Lower lobe of right lung (tissue), 2 donors: ENCODE measurements around the gene MAFG. TPM values are rescaled to one million over a fixed set of nuclear protein-coding genes. Genes with fewer than 3 reads are reported as not detected.
"Not testable (repeated sequence)": the region's sequence is repeated elsewhere in the genome, so short reads cannot be mapped to it uniquely, and the experiment has no call there.

Experiments used
- ATAC-seq, 2 donors: fragments of 200-7000 bp; cut with Tn5 transposase; one replicate each; pipeline ENCODE4 v1.9.1; 2020 to 2022; ENCODE audit warnings: mild to moderate bottlenecking in 2 of 2, moderate library complexity in 2 of 2
- DNase-seq: peaks from one replicate; pipeline ENCODE4 v3.0.0-alpha.2; 2020
- H3K27ac ChIP-seq: fragments of 200-600 bp; one replicate; pipeline ENCODE4 v1.8.0; 2022
- H3K27me3 ChIP-seq: fragments of 200-600 bp; one replicate; pipeline ENCODE4 v1.8.0; 2022; ENCODE audit warnings: low read depth
- H3K36me3 ChIP-seq: fragments of 200-600 bp; one replicate; pipeline ENCODE4 v1.8.0; 2022; ENCODE audit warnings: mild to moderate bottlenecking
- H3K4me1 ChIP-seq: fragments of 200-600 bp; one replicate; pipeline ENCODE4 v1.8.0; 2022
- H3K4me3 ChIP-seq: fragments of 200-600 bp; one replicate; pipeline ENCODE4 v1.8.0; 2022; ENCODE audit warnings: mild to moderate bottlenecking
- H3K9me3 ChIP-seq: fragments of 200-600 bp; one replicate; pipeline ENCODE4 v1.8.0; 2022
- CTCF ChIP-seq: fragments of 200-600 bp; IDR thresholded peaks from one replicate; pipeline ENCODE4 v1.8.0; 2022; ENCODE audit warnings: antibody characterized with exemption, mild to moderate bottlenecking
- intact Hi-C: fragments of 100-400 bp; cut with DNase I; formaldehyde crosslinking; loops from one replicate; pipeline ENCODE4 v1.11.0; 2022
- total RNA-seq: library from RNA; stranded (reverse); fragmentation: NEBNext Ultra II Directional; extraction: Animal tissue kit (Norgen Biotek cat#: 25700); gene quantifications from one replicate; pipeline ENCODE4 v1.2.1, GENCODE V29; 2021
- donor health status: DM: no; HTN: yes; CAD: no; lungs with severe emphysema.

Gene MAFG
- total RNA-seq, 1 donor from 2014 or later: 30.7 TPM

- DNase-seq (no peak), ATAC-seq (no peak)
- H3K27me3 ChIP-seq: no peaks in the 10 kb centered on the region
- peak overlapping the region; percentile 11 for H3K4me3 ChIP-seq
- H3K36me3 ChIP-seq: peaks cover 44% of the 10 kb centered on the region
- H3K4me1 ChIP-seq: peaks cover 75% of the 10 kb centered on the region
- no peaks in the 10 kb centered on the region for H3K9me3 ChIP-seq
- H3K27ac ChIP-seq: no peak overlapping the region
- no peak for TF ChIP-seq CTCF
- intact Hi-C loops: no loop called here
Measured at GRCh38 chr17:81920612-81921536, 6.7 kb downstream of the MAFG start.

GRCh38 chr17:81918832-81919545 is 8.5 kb downstream of the MAFG start:
- Histone ChIP-seq H3K27me3 (no peaks in the 10 kb centered on the region), H3K36me3 (peaks cover 63% of the 10 kb centered on the region), H3K4me3 (no peak overlapping the region), H3K27ac (no peak overlapping the region), H3K9me3 (no peaks in the 10 kb centered on the region), H3K4me1 (peaks cover 60% of the 10 kb centered on the region)
- ATAC-seq: no peak
- no peak for TF ChIP-seq CTCF
- intact Hi-C loops: no loop called here
- no peak for DNase-seq

- H3K9me3 ChIP-seq, intact Hi-C loops, H3K27me3 ChIP-seq, DNase-seq: not testable (repeated sequence)
- Histone ChIP-seq H3K4me3 (peak overlapping the region; percentile 93), H3K27ac (peak overlapping the region; percentile 82), H3K4me1 (peaks cover 53% of the 10 kb centered on the region), H3K36me3 (peaks cover 70% of the 10 kb centered on the region)
- TF ChIP-seq CTCF: peak; percentile 11
- ATAC-seq: peak; percentile 5 to 22
Measured at GRCh38 chr17:81918333-81918669, 9.2 kb downstream of the MAFG start.

GRCh38 chr17:81917565-81918332 is 9.8 kb downstream of the MAFG start, which contains the start of gene SIRT7:
SIRT7 (minus strand) TSS chr17:81918176; CDS start chr17:81918131, 45 bp downstream.
- Histone ChIP-seq H3K4me1 (peaks cover 48% of the 10 kb centered on the region), H3K9me3 (no peaks in the 10 kb centered on the region), H3K27me3 (no peaks in the 10 kb centered on the region), H3K27ac (peak within 1 kb of the TSS; percentile 82), H3K4me3 (peak within 1 kb of the TSS; percentile 93), H3K36me3 (peaks cover 73% of the 10 kb centered on the region)
- peak; percentile 82 to 87 for ATAC-seq
- DNase-seq: peak; percentile 82
- intact Hi-C loops: no loop called here
- no peak for TF ChIP-seq CTCF
